ENCODE results near the gene KLF2. TPM values are rescaled to one million over a fixed set of nuclear protein-coding genes. Genes with fewer than 3 reads are reported as not detected.
A peak's percentile ranks its signal among the peaks of the same experiment; 100 is the strongest.

KLF2 gene
- polyA plus RNA-seq, 1 donor = 21.7 TPM

- H3K27ac ChIP-seq (ENCODE audit: low read length) = no peak overlapping the region
- DNase-seq = no peak
- H3K9me3 ChIP-seq (ENCODE audit: control insufficient read depth, low read depth, low read length) = no peaks in the 10 kb centered on the region
- H3K36me3 ChIP-seq (ENCODE audit: control insufficient read depth, insufficient read depth, low read length) = peaks cover 37% of the 10 kb centered on the region
- H3K27me3 ChIP-seq (ENCODE audit: control insufficient read depth, insufficient read depth, low read length) = no peaks in the 10 kb centered on the region
- H3K4me1 ChIP-seq (ENCODE audit: control insufficient read depth, insufficient read depth, low read length) = peaks cover 25% of the 10 kb centered on the region
- H3K4me3 ChIP-seq (ENCODE audit: low read length) = no peak overlapping the region
- no CpG with 5 or more reads among the region's 15 CpGs for WGBS (ENCODE audit: insufficient coverage, low lambda C conversion rate)
Observed at GRCh38 chr19:16370641-16371391, 46.2 kb downstream of the KLF2 start.

GRCh38 chr19:16371540-16371986 is 46.9 kb downstream of the KLF2 start:
- H3K27ac ChIP-seq (ENCODE audit: low read length) = peak overlapping the region; percentile 40
- no peaks in the 10 kb centered on the region for H3K9me3 ChIP-seq (ENCODE audit: control insufficient read depth, low read depth, low read length)
- H3K4me3 ChIP-seq (ENCODE audit: low read length) = no peak overlapping the region
- peak; percentile 48 to 77 for DNase-seq
- WGBS (ENCODE audit: insufficient coverage, low lambda C conversion rate) = no CpG with 5 or more reads among the region's 18 CpGs
- H3K27me3 ChIP-seq (ENCODE audit: control insufficient read depth, insufficient read depth, low read length) = no peaks in the 10 kb centered on the region
- H3K4me1 ChIP-seq (ENCODE audit: control insufficient read depth, insufficient read depth, low read length) = peaks cover 22% of the 10 kb centered on the region
- peaks cover 44% of the 10 kb centered on the region for H3K36me3 ChIP-seq (ENCODE audit: control insufficient read depth, insufficient read depth, low read length)

- no peaks in the 10 kb centered on the region for H3K9me3 ChIP-seq (ENCODE audit: control insufficient read depth, low read depth, low read length)
- peak overlapping the region; percentile 40 for H3K27ac ChIP-seq (ENCODE audit: low read length)
- DNase-seq = no peak
- no CpG with 5 or more reads among the region's 17 CpGs for WGBS (ENCODE audit: insufficient coverage, low lambda C conversion rate)
- peaks cover 22% of the 10 kb centered on the region for H3K4me1 ChIP-seq (ENCODE audit: control insufficient read depth, insufficient read depth, low read length)
- no peaks in the 10 kb centered on the region for H3K27me3 ChIP-seq (ENCODE audit: control insufficient read depth, insufficient read depth, low read length)
- H3K36me3 ChIP-seq (ENCODE audit: control insufficient read depth, insufficient read depth, low read length) = peaks cover 51% of the 10 kb centered on the region
- no peak overlapping the region for H3K4me3 ChIP-seq (ENCODE audit: low read length)
Observed at GRCh38 chr19:16372065-16372915, 47.7 kb downstream of the KLF2 start.

- H3K27ac ChIP-seq (ENCODE audit: low read length) = no peak overlapping the region
Observed at GRCh38 chr19:16373079-16373478, 48.5 kb downstream of the KLF2 start.

GRCh38 chr19:16373532-16373931 is 48.9 kb downstream of the KLF2 start:
- Histone ChIP-seq H3K4me3 (ENCODE audit: low read length) (no peak overlapping the region), H3K9me3 (ENCODE audit: control insufficient read depth, low read depth, low read length) (no peaks in the 10 kb centered on the region), H3K27me3 (ENCODE audit: control insufficient read depth, insufficient read depth, low read length) (no peaks in the 10 kb centered on the region), H3K36me3 (ENCODE audit: control insufficient read depth, insufficient read depth, low read length) (peaks cover 60% of the 10 kb centered on the region), H3K4me1 (ENCODE audit: control insufficient read depth, insufficient read depth, low read length) (peaks cover 22% of the 10 kb centered on the region), H3K27ac (ENCODE audit: low read length) (no peak overlapping the region)
- WGBS (ENCODE audit: insufficient coverage, low lambda C conversion rate) = no CpG with 5 or more reads among the region's 12 CpGs
- DNase-seq = no peak

More at GRCh38 chr19:16373079-16373478, 48.5 kb downstream of the KLF2 start:
- 0% methylated on average over 1 of the region's 12 CpGs for WGBS (ENCODE audit: insufficient coverage, low lambda C conversion rate)
- DNase-seq = no peak
- Histone ChIP-seq H3K27me3 (ENCODE audit: control insufficient read depth, insufficient read depth, low read length) (no peaks in the 10 kb centered on the region), H3K9me3 (ENCODE audit: control insufficient read depth, low read depth, low read length) (no peaks in the 10 kb centered on the region), H3K4me1 (ENCODE audit: control insufficient read depth, insufficient read depth, low read length) (peaks cover 22% of the 10 kb centered on the region), H3K36me3 (ENCODE audit: control insufficient read depth, insufficient read depth, low read length) (peaks cover 56% of the 10 kb centered on the region), H3K4me3 (ENCODE audit: low read length) (no peak overlapping the region)

- H3K4me1 ChIP-seq (ENCODE audit: control insufficient read depth, insufficient read depth, low read length) = peaks cover 22% of the 10 kb centered on the region
- H3K27me3 ChIP-seq (ENCODE audit: control insufficient read depth, insufficient read depth, low read length) = no peaks in the 10 kb centered on the region
- peaks cover 62% of the 10 kb centered on the region for H3K36me3 ChIP-seq (ENCODE audit: control insufficient read depth, insufficient read depth, low read length)
- H3K4me3 ChIP-seq (ENCODE audit: low read length) = no peak overlapping the region
- no peaks in the 10 kb centered on the region for H3K9me3 ChIP-seq (ENCODE audit: control insufficient read depth, low read depth, low read length)
- DNase-seq = no peak
- H3K27ac ChIP-seq (ENCODE audit: low read length) = no peak overlapping the region
- WGBS (ENCODE audit: insufficient coverage, low lambda C conversion rate) = no CpG with 5 or more reads among the region's 8 CpGs
Observed at GRCh38 chr19:16373989-16374388, 49.4 kb downstream of the KLF2 start.

- DNase-seq = no peak
- Histone ChIP-seq H3K27me3 (ENCODE audit: control insufficient read depth, insufficient read depth, low read length) (no peaks in the 10 kb centered on the region), H3K9me3 (ENCODE audit: control insufficient read depth, low read depth, low read length) (no peaks in the 10 kb centered on the region), H3K27ac (ENCODE audit: low read length) (no peak overlapping the region), H3K4me1 (ENCODE audit: control insufficient read depth, insufficient read depth, low read length) (peaks cover 19% of the 10 kb centered on the region), H3K36me3 (ENCODE audit: control insufficient read depth, insufficient read depth, low read length) (peaks cover 62% of the 10 kb centered on the region), H3K4me3 (ENCODE audit: low read length) (no peak overlapping the region)
- WGBS (ENCODE audit: insufficient coverage, low lambda C conversion rate) = no CpG with 5 or more reads among the region's 13 CpGs
Observed at GRCh38 chr19:16374436-16374835, 49.8 kb downstream of the KLF2 start.

- H3K9me3 ChIP-seq (ENCODE audit: control insufficient read depth, low read depth, low read length) = no peaks in the 10 kb centered on the region
- no peak overlapping the region for H3K4me3 ChIP-seq (ENCODE audit: low read length)
- H3K4me1 ChIP-seq (ENCODE audit: control insufficient read depth, insufficient read depth, low read length) = peaks cover 19% of the 10 kb centered on the region
- no peak overlapping the region for H3K27ac ChIP-seq (ENCODE audit: low read length)
- DNase-seq = no peak
- 94% methylated on average over 3 of the region's 14 CpGs for WGBS (ENCODE audit: insufficient coverage, low lambda C conversion rate)
- H3K27me3 ChIP-seq (ENCODE audit: control insufficient read depth, insufficient read depth, low read length) = no peaks in the 10 kb centered on the region
- H3K36me3 ChIP-seq (ENCODE audit: control insufficient read depth, insufficient read depth, low read length) = peaks cover 62% of the 10 kb centered on the region
Observed at GRCh38 chr19:16375157-16375935, 50.7 kb downstream of the KLF2 start.

- DNase-seq = no peak
- H3K27ac ChIP-seq (ENCODE audit: low read length) = no peak overlapping the region
- peaks cover 19% of the 10 kb centered on the region for H3K4me1 ChIP-seq (ENCODE audit: control insufficient read depth, insufficient read depth, low read length)
- no peaks in the 10 kb centered on the region for H3K27me3 ChIP-seq (ENCODE audit: control insufficient read depth, insufficient read depth, low read length)
- H3K4me3 ChIP-seq (ENCODE audit: low read length) = no peak overlapping the region
- no peaks in the 10 kb centered on the region for H3K9me3 ChIP-seq (ENCODE audit: control insufficient read depth, low read depth, low read length)
- peaks cover 64% of the 10 kb centered on the region for H3K36me3 ChIP-seq (ENCODE audit: control insufficient read depth, insufficient read depth, low read length)
- no CpG with 5 or more reads among the region's 7 CpGs for WGBS (ENCODE audit: insufficient coverage, low lambda C conversion rate)
Observed at GRCh38 chr19:16375936-16376185, 51.2 kb downstream of the KLF2 start.

- Histone ChIP-seq H3K27ac (ENCODE audit: low read length) (no peak overlapping the region), H3K36me3 (ENCODE audit: control insufficient read depth, insufficient read depth, low read length) (peaks cover 63% of the 10 kb centered on the region), H3K27me3 (ENCODE audit: control insufficient read depth, insufficient read depth, low read length) (no peaks in the 10 kb centered on the region), H3K9me3 (ENCODE audit: control insufficient read depth, low read depth, low read length) (no peaks in the 10 kb centered on the region), H3K4me1 (ENCODE audit: control insufficient read depth, insufficient read depth, low read length) (peaks cover 16% of the 10 kb centered on the region), H3K4me3 (ENCODE audit: low read length) (no peak overlapping the region)
- no CpG with 5 or more reads among the region's 11 CpGs for WGBS (ENCODE audit: insufficient coverage, low lambda C conversion rate)
- no peak for DNase-seq
Observed at GRCh38 chr19:16376241-16376640, 51.6 kb downstream of the KLF2 start.

All from large intestine (tissue), 3 donors.